ENCODE data around the gene TPCN2.
A peak's percentile ranks its signal among the peaks of the same experiment; 100 is the strongest.

The TPCN2 gene

DNA sequence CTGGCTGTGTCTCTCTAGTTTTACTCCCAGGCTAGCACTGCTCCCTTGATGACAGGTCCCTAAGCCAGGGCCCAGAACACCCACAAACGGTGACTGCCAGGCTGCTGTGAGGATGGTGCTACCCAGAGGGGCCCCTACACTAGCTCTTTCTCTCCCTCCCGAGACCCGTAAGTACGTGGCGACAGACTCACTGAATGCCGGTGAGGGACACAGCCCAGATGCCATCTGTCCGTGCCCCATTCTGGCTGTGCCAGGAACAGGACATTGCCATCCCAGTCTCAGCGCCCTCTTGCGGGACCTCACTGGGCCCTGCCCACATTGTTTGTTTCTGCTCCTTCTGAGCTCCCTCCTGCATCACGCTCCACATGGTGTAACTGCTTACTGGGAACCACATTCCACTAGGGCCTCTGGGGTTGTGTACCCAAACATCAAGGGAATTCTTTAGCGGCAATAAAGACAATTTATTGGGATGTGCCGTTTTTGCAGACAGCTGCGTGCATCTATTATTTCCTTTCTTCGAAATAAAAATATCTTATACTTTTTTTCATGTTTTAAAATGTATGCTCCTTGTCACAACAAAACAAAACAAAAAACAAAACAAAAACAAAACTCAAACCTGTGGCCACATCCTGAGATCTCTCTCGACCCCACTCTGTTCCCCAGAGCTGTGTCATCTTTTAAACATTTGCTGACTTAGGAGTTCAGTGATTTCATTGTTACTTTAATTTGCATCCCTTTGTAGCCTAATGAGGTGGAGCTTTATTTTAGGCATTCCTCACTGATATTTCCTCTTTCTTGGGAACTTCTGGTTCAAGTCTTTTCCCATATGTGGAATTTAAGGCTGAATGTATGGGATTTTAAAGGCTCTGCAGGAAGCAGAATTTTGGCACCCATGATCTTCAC, 4.4 kb upstream of the TPCN2 start:
- Histone ChIP-seq H3K27me3 (ENCODE audit: low read length) (no peaks in the 10 kb centered on the region), H3K79me2 (ENCODE audit: insufficient read depth, low read length) (no peaks in the 10 kb centered on the region; the same call in 1 of the 2 replicates), H3F3A (ENCODE audit: insufficient read depth) (no peaks in the 10 kb centered on the region), H3K36me3 (ENCODE audit: low read length) (no peaks in the 10 kb centered on the region), H4K20me1 (ENCODE audit: low read depth, low read length) (no peaks in the 10 kb centered on the region), H3K27ac (ENCODE audit: low read depth, low read length) (no peak overlapping the region), H3K9me2 (replicated peaks; ENCODE audit: insufficient read depth, low read length) (no peaks in the 10 kb centered on the region), H2AFZ (ENCODE audit: low read depth, low read length, severe bottlenecking) (no peak overlapping the region), H3K4me2 (ENCODE audit: low read depth, low read length, poor library complexity, severe bottlenecking) (no peak overlapping the region), H3K4me3 (ENCODE audit: insufficient read depth, low read length, poor library complexity, severe bottlenecking) (no peak overlapping the region), H3K9ac (ENCODE audit: low read length) (no peak overlapping the region), H3K9me3 (ENCODE audit: insufficient read depth, low read length) (no peaks in the 10 kb centered on the region)
- no peak for TF ChIP-seq EZH2phosphoT487 (conservative IDR thresholded peaks at IDR 0.05; ENCODE audit: low read length)
- TF ChIP-seq, protein P1, sequence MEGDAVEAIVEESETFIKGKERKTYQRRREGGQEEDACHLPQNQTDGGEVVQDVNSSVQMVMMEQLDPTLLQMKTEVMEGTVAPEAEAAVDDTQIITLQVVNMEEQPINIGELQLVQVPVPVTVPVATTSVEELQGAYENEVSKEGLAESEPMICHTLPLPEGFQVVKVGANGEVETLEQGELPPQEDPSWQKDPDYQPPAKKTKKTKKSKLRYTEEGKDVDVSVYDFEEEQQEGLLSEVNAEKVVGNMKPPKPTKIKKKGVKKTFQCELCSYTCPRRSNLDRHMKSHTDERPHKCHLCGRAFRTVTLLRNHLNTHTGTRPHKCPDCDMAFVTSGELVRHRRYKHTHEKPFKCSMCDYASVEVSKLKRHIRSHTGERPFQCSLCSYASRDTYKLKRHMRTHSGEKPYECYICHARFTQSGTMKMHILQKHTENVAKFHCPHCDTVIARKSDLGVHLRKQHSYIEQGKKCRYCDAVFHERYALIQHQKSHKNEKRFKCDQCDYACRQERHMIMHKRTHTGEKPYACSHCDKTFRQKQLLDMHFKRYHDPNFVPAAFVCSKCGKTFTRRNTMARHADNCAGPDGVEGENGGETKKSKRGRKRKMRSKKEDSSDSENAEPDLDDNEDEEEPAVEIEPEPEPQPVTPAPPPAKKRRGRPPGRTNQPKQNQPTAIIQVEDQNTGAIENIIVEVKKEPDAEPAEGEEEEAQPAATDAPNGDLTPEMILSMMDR (IDR thresholded peaks at IDR 0.05; ENCODE audit: insufficient read depth, low read length, poor library complexity, severe bottlenecking): peak; percentile 27

DNA sequence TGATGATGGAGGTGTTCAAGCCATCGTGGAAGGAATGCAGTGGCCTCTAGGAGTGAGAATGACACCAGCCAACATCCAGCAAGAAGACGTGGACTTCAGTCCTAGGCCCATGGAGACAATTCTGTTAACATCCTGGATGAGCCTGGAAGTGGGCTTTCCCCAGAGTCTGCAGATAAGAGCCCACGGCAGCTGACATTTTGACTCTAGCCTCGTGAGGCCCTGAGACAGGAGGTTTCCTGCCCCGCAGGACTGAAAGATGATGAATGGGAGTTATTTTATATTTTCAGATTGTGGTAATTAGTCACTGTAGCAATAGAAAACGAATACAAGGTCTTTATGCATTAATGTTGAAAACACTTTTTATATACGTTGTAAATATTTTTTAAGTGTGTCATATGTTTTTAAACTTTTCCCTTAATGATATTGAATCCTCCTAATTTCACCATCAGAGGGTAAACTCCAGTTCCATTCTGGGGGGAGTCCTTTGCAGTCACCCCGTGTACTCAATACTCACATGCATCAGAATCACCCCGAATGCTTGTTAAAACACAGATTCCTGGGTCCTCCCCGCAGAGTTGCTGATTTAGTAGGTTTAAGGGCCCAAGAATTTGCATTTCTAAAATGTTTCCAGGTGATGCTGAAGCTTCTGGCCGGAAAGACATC, 570 bp upstream of the TPCN2 start:
- H3K36me3 ChIP-seq (ENCODE audit: low read length): no peaks in the 10 kb centered on the region
- H2AFZ ChIP-seq (ENCODE audit: low read depth, low read length, severe bottlenecking): peak overlapping the region; percentile 83
- no peaks in the 10 kb centered on the region for H3K9me3 ChIP-seq (ENCODE audit: insufficient read depth, low read length)
- TF ChIP-seq EZH2phosphoT487 (conservative IDR thresholded peaks at IDR 0.05; ENCODE audit: low read length): no peak
- TF ChIP-seq, protein P1 (IDR thresholded peaks at IDR 0.05; ENCODE audit: insufficient read depth, low read length, poor library complexity, severe bottlenecking): no peak
- H3K27ac ChIP-seq (ENCODE audit: low read depth, low read length): no peak overlapping the region
- H3K27me3 ChIP-seq (ENCODE audit: low read length): no peaks in the 10 kb centered on the region
- peak overlapping the region; percentile 64 for H3K4me2 ChIP-seq (ENCODE audit: low read depth, low read length, poor library complexity, severe bottlenecking)
- no peaks in the 10 kb centered on the region for H3K9me2 ChIP-seq (replicated peaks; ENCODE audit: insufficient read depth, low read length)
- H3K4me3 ChIP-seq (ENCODE audit: insufficient read depth, low read length, poor library complexity, severe bottlenecking): peak overlapping the region; percentile 43
- H3K79me2 ChIP-seq (ENCODE audit: insufficient read depth, low read length): peaks cover 21% of the 10 kb centered on the region
- H3K9ac ChIP-seq (ENCODE audit: low read length): peak overlapping the region; percentile 85; the same call in 1 of the 2 replicates
- H3F3A ChIP-seq (ENCODE audit: insufficient read depth): no peaks in the 10 kb centered on the region; the same call in 1 of the 2 replicates
- H4K20me1 ChIP-seq (ENCODE audit: low read depth, low read length): no peaks in the 10 kb centered on the region

DNA sequence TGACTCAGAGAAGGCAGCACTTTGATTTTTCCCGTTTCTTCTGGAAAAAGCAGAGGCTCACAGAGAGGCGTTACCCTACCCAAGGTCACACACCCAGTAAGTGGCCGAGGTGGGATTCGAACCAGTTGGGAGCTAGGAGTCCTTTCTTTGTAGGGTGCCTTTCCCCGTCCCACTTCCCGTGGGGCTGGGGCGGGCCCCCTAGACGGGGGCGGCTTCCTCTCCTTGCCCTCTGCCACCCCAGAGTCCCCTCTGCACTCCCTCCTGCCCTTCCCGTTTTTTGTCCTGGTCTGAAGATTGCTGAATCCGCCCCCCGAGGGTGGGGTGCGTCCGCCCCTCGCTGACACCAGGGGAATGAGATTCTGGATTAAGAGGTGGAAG, 747 bp downstream of the TPCN2 start:
- Histone ChIP-seq H3K9me3 (ENCODE audit: insufficient read depth, low read length) (no peaks in the 10 kb centered on the region), H3K9me2 (replicated peaks; ENCODE audit: insufficient read depth, low read length) (no peaks in the 10 kb centered on the region), H3K36me3 (ENCODE audit: low read length) (no peaks in the 10 kb centered on the region), H2AFZ (ENCODE audit: low read depth, low read length, severe bottlenecking) (peak overlapping the region; percentile 68), H3K9ac (ENCODE audit: low read length) (peak overlapping the region; percentile 85), H3K4me3 (ENCODE audit: insufficient read depth, low read length, poor library complexity, severe bottlenecking) (peak overlapping the region; percentile 72), H3K27ac (ENCODE audit: low read depth, low read length) (peak overlapping the region; percentile 11; the same call in 1 of the 2 replicates), H3K27me3 (ENCODE audit: low read length) (no peaks in the 10 kb centered on the region), H4K20me1 (ENCODE audit: low read depth, low read length) (no peaks in the 10 kb centered on the region), H3K79me2 (ENCODE audit: insufficient read depth, low read length) (peaks cover 28% of the 10 kb centered on the region), H3F3A (ENCODE audit: insufficient read depth) (no peaks in the 10 kb centered on the region; the same call in 1 of the 2 replicates), H3K4me2 (ENCODE audit: low read depth, low read length, poor library complexity, severe bottlenecking) (peak overlapping the region; percentile 59)
- TF ChIP-seq, protein P1 (IDR thresholded peaks at IDR 0.05; ENCODE audit: insufficient read depth, low read length, poor library complexity, severe bottlenecking): no peak
- no peak for TF ChIP-seq EZH2phosphoT487 (conservative IDR thresholded peaks at IDR 0.05; ENCODE audit: low read length)

All from SU-DHL-6 (cell line).